Stromal cell of bone marrow (primary cell): Measurements from ENCODE around the gene TBX15.

ENCODE experiments used
- DNase-seq: peaks from one replicate; pipeline ENCODE4 v3.0.0-alpha.2; 2012; ENCODE audit warnings: low read depth

The TBX15 gene

GRCh38 chr1:119001181-119002027, 13.3 kb upstream of the TBX15 start:
- no peak for DNase-seq

- no peak for DNase-seq
These were observed 12.4 kb upstream of the TBX15 start for GRCh38 chr1:119000371-119001180.

- no peak for DNase-seq
These were observed 11.4 kb upstream of the TBX15 start for GRCh38 chr1:118999348-119000071.

DNA sequence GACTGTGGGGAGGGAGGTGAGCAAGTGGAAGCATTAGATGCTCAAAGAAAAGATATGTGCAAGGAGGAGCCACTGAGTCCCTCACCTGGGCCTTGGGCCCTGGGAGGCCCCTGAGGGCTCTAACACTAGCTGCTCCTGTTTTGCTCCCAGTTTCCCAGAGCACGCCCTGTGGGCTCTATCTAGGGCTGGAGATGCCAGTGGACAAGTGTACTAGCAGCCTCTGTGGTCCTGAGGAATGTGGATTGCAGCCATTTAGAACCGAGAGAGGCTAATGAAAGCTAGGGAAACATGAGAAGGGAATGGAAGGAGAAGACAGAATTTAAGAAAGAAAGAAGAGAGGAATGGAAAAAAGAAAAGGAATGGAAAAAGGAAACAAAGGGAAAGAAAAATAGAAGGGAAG, 10.0 kb upstream of the TBX15 start:
- DNase-seq: no peak

GRCh38 chr1:118997225-118997624, 9.1 kb upstream of the TBX15 start:
- DNase-seq: no peak

- no peak for DNase-seq
These were observed 7.3 kb upstream of the TBX15 start for GRCh38 chr1:118995312-118996016.

- DNase-seq: no peak
These were observed 5.5 kb upstream of the TBX15 start for GRCh38 chr1:118993700-118994026.

DNA sequence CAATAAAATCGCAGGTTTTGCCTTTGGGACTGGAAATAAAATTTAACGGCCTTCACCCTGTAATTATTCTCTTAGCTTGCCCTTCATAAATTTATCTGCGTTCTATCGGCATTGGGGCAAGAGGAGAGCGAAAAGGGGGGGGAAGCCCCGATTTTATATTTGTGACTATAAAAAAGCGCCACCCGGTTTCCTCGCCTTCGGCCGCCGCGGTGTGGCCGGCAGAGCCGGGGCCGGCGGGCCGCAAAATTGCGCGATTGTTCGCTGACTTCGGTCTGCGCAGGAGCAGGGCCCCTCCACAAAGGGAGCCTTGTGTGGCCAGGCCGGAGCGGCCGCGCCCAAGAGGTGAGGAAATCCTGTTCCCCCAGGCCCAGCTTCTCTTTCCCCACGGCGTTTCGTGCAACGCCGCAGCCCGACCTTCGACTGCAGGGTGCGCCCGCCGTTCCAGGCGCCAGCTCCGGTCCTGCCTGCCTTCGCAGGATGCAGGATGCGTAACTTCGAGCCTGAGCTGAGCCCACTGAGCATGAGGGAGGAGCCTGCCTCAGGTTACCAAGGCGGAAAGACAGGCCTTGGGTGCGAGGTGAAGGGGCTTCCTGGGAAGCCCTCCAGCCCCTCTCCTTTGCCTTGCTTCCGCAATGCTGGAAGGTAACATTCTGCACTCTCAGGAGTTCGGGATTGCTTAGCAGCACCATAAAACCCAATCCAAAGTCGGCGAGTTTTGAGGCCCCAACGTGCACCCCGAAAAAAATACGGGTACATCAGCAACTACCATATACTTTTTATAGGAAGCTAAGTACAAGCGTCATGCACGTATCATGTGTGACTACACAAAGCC, 4.9 kb upstream of the TBX15 start:
- no peak for DNase-seq

GRCh38 chr1:118992237-118992825, 4.2 kb upstream of the TBX15 start:
- DNase-seq: no peak

GRCh38 chr1:118991448-118991847, 3.3 kb upstream of the TBX15 start:
- DNase-seq: no peak

DNA sequence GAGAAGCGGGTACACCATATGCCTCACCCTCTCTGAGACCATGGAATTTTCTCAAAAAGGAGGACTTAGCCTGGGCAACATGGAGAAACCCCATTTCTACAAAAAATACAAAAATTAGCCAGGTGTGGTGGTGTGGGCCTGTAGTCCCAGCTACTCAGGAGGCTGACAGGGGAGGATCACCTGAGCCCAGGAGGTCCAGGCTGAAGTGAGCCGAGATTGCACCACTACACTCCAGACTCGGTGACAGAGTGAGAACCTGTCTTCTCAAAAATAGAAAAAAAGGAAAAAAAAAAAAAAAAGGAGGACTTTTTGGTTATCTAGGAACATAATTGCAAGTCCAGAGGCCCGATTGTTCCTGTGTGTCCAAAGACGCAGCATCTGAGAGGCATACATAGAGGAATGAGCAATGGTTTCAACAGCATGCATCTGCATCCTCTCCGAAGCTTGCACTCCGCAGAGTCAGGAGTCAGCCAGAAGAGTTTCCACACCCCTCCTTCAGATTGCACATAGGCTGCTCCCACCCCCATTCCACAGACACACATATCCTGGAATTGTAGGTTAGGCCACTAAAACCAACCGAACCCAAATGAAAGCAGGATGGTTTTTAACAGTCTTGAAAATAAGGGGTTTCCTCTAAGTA, 2.5 kb upstream of the TBX15 start:
- DNase-seq: no peak

GRCh38 chr1:118989878-118990378, 1.8 kb upstream of the TBX15 start:
- no peak for DNase-seq

DNA sequence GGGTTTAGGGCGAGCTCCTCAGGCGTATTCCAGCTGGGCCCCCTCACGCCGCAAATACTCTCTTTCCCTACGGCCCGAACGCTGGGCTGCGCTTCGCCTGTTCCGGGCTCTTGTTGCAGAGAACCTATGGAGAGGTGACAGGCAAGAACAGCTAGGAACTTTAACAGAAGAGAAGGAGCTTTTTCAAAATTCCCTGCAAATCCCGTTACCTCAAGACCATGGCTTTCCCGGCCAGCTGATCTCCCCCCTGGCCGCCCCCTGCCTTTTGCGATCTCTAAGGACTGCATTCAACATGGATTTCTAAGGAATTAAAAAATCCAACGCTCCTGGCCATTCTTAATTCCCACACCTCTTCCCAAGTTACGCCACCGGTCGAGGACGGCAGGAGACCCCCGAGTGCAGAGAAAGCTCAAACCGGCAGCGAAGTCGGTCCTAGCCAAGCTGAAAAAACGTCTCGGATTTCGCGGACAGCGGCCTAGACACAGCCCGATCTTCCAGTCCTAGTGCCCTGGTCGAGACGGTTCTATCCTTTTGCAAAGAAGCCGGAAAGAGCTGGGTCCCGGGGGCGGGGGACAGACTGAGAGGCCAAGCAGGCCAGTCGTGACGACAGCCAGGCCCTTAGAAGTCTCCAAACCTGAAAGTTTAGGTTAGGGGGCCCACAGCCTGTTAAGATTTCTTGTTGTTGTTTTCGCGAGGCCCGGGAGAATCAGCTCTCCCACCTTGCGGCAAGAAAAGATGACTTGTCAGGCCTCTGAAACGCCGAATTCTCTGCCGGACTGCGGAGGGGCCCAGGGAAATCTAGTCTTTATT, 1.1 kb upstream of the TBX15 start:
- no peak for DNase-seq

GRCh38 chr1:118987468-118988185, 516 bp downstream of the TBX15 start:
- DNase-seq: no peak

- no peak for DNase-seq
These were observed 1.3 kb downstream of the TBX15 start for GRCh38 chr1:118986555-118987467.

DNA sequence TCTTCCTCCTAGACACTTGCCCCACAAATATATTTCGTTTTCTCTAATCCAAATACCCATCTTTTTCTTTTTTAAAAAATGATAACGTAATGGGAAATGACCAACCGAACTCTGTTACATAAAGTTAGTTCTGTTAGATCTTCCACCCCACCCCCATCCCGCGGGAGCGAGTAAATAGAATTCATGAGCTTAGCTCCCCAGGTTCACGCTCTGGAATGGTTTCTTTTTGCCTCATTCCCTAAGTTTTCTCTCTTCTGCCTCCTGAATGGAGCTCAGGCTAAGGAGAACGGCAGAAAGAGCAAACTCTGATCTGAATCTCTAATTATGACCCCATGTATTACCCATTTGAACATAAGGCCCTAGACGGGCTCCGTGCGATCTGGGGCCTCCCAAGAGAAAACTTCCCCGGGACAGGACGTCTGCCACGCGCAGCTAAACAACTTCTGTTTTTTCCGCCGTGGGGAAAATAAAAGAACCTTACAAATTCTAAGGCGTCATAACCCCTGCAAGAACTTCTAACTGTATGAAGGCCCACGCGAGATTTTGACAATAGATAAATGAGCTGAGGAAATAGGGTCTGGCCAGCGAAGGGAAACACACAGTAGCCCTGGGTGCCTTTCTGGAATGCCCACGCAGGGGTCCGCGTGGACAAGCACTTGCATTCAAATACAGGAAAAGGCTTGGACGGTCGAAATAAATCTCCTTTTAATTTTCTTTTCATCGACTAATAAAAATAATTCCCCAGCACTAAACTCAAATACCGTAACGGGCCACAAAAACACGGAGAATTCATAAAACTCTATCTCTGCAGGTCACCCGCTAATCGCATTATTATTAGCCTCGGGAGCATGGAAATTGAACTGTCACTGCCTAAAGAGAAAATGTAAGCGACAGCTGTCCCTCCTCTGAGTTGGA, 2.2 kb downstream of the TBX15 start:
- DNase-seq: no peak
